Fibroblast of peridontal ligament (primary cell): ENCODE data around the gene PELI3.
"Not testable (repeated sequence)": the region's sequence is repeated elsewhere in the genome, so short reads cannot be mapped to it uniquely, and the experiment has no call there.

Experiments used
- DNase-seq: peaks from one replicate; pipeline ENCODE4 v3.0.0-alpha.2; 2010; ENCODE audit errors: extremely low read depth

PELI3 gene

GRCh38 chr11:66466225-66467033 lies at the start of gene PELI3:
Gene PELI3 (plus strand): TSS chr11:66466905. CDS start chr11:66468129, 1,224 bp downstream.
- peak; percentile 87 for DNase-seq

DNA sequence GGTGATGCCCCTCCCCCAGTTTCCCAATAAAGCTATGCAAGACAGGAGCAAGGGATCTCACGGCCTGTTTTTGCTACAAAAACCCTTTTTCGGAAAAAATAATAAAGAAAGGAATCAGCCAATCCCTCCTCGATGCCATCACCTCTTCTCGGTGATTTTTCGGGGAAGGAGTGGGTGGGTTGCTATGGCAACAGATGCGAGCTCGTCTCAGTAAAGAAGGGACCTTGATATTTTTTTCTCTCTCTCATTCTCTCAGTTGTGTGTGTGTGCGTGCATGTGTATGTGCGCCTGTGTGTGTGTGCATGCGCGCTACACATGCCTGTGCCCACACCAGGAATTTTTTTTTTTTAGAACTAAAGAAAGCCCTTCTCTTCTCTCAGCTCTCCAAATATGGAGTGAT lies 49.7 kb upstream of the PELI3 start:
- DNase-seq, result no peak

- peak; percentile 96 for DNase-seq
Measured at GRCh38 chr11:66418168-66418985, 48.3 kb upstream of the PELI3 start.

DNA sequence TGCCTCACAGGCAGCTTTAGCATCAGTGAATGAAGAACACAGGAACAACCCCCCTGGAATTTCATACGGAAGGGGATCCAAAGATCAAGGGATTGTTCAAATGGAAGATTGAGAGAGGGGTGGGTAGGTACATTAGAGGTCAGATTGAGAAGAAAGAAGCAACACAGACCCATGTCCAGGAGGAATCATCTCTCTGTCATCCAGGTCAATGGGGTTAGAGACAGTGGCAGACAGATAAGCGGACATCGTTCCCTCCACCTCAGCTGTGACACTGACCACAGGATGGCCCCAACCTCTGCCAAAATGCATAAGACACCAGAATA lies 47.8 kb upstream of the PELI3 start:
- no peak for DNase-seq

DNA sequence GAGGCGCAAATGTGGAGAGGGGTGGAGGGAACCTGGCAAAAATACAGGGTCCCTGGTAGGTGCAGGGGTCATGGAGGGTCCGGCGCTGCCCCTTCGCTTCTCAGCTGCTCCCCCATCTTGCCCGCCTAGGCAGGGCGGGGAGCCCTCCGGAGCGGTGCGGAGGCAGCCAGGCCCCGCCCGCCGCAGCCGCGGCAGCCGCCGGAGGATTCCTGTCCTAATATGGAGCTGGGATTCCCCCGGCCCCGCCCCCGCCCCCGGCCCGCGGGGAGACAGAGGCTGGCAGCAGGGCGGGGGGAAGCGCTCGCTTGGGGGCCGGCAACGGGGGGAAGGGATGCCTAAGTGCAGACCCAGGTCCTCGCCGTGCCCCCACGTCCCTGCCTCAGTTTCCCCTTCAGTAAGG lies 46.9 kb upstream of the PELI3 start:
- DNase-seq, result no peak

DNA sequence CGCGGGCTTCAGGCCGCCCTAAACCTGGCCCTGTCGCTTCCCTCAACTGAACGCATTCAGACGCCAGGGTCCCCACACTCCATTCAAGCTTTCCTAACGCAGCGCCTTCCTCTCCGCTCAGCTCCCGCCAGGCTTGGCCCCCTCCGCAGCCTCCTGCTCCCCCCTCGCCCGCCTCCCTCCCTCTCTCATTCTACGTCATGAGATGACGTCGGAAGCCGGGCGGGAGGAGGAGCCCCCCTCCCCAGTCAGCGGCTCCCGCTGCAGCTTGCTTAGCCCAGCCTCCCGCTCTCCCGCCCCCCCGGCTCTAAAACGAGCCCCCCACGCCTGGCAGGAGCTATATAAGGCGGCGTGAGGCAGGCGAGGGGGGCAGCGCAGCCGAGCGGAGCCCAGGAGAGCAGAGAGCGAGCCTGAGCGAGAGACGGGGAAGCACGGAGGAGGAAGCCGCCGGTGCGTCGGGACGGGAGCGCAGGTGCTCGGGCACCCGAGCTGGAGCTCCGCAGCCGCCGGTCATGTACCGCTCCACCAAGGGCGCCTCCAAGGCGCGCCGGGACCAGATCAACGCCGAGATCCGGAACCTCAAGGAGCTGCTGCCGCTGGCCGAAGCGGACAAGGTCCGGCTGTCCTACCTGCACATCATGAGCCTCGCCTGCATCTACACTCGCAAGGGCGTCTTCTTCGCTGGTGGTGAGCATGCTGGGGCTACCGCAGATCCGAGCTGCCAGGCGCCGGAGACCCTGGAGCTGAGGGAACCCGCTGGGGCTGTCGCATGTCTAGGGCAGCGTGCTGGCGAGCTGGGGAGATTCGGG lies 45.8 kb upstream of the PELI3 start, which contains the start of gene NPAS4:
Gene NPAS4, plus strand, starts transcription at position 365 of the 806 bp plus-strand sequence. Its CDS starts 145 bp downstream, at position 510.
- DNase-seq, result no peak

DNA sequence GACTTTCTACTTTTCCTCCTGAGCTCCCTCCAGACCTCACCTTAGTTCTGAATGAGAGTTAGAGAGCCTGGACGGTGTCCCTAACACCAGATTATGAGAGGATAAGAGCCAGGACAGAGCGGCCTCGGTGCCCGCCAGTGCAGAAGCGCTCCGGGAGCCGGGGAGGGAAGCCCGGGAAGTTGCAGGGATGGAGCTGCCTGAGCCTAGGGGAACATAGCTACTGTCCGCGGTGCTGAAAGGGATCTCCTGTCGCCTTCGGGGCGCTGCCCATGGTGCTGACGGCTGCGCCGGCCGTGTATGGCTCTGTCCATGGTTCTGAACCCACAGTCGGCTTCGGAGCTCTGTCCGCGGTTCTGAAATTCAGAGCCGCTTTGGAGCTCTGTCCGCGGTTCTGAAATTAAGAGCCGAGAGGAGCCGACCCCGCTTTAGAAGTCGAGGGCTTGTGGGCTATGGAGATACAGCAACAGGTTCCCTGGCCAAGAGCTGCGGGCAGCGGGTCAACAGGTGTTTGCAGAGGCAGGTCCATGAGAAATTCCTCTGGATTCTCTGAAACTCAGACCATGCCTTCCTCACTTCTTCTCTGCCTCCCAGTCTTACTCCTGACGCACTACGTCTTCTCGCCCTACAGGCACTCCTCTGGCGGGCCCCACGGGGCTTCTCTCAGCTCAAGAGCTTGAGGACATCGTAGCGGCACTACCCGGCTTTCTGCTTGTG lies 45.1 kb upstream of the PELI3 start:
- DNase-seq, result peak; percentile 90

DNA sequence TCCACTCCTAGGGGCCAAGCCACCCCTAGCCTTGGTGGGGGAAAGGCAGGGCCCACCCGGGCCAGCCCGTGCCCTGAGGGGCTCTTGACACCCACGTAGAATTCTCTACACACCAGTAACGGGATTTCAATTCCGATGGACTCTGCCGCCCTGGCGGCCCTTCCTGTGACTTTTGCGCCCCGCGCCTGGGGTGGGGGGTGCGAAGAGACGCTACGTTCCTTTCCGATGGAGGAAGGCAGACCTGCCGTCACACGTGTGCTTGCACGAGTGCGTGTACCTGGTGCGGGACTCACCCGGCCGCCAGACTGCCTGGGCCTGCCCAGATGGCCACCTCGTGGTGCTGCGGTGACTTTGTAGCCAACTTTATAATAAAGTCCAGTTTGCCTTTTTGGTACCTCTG lies 40.4 kb upstream of the PELI3 start:
- DNase-seq, result no peak

DNA sequence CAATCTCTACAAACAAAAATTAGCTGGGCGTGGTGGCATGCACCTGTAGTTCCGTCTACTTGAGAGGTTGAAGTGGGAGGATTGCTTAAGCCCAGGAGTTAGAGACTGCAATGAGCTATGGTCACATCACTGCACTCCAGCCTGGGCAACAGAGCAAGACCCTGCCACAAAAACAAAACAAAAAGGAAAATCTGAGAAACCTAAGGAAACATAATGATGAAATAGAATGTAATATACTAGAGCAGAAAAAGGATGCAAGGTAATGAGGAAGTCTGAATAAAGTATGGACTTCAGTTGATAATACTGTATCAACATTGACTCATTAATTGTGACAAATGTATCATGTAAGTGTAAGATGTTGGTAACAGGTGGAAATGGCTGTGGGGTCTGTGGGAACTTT lies 37.8 kb upstream of the PELI3 start:
- no peak for DNase-seq

DNA sequence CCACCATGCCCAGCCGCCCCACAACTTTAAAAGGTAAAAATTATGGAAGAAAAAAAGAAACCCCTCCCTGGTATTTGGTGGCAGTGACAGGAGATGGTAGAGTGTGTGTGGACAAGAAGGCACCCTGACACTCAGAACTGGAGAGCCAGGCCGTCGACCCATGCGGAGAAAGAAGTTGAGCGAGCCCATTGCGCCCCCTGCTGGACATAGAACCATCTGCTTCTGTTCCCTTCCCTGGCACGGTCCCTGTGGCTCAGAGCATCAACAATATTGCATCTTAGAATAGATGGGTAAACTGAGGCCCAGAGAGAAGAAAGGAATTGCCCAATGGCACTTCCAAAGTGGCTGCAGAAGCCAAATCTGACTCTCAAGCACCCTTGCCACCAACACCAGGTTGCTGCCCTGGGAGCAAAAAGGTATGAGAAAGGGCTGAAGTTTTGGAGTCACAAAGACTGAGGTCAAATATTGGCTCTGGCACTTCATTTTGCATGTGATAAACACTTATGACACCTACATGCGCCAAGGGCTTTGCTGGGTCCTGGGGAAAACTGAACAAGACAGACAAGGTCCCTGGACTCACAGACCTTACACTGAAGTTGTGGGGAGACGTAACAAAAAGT lies 36.6 kb upstream of the PELI3 start:
- DNase-seq, result peak; percentile 77

DNA sequence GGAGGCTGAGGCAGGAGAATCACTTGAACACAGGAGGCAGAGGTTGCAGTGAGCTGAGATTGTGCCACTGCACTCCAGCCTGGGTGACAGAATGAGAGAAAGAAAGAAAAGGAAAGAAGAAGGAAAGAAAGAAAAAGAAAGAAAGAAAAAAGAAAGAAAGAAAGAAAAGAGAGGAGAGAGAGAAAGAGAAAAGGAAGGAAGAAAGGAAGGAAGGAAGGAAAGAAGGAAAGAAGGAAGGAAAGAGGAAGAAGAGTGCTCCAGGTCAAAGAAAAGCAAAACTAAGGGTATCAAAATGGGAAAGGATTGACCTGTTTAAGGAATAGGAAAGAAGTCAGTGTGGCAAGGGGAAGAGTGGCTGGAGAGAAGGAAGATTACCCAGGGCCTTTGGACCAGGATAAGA lies 35.4 kb upstream of the PELI3 start:
- DNase-seq, result not testable (repeated sequence)

DNA sequence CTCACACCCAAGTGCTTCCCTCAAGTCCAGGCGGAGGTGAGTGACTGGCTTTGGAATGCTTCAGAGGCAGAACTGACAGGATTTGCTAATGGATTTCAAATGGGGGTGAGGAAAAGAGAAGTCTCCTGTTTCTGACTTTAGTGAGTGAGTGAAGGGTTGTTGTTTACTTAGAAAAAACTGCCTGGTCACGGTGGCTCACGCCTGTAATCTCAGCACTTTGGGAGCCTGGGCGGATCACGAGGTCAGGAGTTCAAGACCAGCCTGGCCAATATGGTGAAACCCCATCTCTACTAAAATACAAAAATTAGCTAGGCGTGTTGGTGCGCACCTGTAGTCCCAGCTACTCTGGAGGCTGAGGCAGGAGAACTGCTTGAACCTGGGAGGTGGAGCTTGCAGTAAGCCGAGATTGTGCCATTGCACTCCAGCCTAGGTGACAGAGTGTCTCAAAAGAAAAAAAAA lies 34.8 kb upstream of the PELI3 start:
- not testable (repeated sequence) for DNase-seq

DNA sequence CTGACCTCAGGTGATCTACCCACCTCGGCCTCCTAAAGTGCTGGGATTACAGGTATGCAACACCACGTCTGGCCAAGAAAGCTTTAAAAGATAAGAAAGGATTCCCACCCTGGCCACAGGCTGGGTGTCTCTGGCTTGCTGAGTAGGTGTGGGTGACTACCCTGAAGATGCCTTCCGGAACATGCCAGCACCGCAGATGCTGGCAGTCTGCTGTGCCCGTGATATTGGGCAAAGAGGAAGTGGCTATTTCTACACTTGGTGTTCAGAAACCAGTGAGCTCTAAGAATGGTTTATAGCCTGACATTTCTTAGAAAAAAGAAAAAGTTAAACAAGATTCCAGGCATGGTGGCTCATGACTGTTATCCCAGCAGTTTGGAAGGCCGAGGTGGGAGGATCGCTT lies 34.1 kb upstream of the PELI3 start:
- DNase-seq, result no peak

- DNase-seq, result peak; percentile 6
Measured at GRCh38 chr11:66437979-66438503, 28.7 kb upstream of the PELI3 start.

DNA sequence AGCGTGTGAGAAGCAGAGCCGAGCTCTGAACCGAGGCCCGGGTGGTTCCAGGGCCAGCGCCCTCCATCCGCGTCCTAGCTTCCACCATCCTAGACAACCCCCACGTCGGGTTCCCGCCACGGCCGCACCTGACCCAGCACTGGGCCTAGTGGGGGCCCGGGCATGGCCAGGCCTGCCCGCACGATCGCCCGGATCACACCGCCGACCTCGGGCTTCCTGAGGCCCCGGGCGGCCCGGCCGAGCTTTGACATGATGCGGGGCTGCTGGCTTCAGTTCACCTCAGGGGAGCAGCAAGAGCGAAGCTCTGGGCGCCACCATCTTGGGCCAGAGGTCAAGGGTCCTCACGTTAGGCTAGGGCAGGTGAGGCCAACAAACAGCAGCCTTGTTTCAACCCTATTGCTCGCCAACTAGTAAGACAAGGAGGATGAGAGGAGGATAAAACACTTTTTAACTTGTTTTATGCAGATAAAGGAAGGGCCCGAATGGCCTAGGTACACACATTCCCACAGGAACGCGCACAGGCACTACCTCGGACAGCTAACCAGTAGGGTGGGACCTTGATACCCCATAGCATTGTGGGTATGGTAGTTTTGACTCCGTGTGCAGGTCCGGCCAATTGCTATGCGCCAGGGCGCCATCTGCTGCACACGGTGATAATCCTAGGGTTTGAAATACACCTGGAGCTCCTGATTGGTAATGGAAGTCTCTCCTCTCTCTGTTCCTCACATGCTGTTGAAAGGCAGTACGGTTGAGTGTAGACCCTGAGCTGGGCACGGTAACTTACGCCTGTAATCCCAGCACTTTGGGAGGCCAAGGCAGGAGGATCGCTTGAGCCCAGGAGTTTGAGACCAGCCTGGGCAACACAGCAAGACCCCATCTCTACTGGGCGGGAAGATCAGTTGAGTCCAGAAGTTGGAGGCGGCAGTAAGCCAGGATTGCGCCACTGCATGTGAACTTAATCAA lies 27.9 kb upstream of the PELI3 start, which contains the start of gene MRPL11:
Gene MRPL11, minus strand, starts transcription at position 345 of the 963 bp plus-strand sequence. Its CDS starts 94 bp downstream, at position 251.
- DNase-seq, result peak; percentile 92

GRCh38 chr11:66440101-66440939 lies 26.4 kb upstream of the PELI3 start:
- not testable (repeated sequence) for DNase-seq

DNA sequence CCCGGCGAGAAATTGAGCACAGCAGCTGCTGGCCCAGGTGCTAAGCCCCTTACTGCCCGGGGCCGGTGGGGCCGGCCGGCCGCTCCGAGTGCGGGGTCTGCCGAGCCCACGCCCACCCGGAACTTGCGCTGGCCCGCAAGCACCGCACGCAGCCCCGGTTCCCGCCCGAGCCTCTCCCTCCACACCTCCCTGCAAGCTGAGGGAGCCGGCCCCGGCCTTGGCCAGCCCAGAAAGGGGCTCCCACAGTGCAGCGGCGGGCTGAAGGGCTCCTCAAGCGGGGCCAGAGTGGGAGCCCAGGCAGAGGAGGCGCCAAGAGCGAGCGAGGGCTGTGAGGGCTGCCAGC lies 25.8 kb upstream of the PELI3 start:
- not testable (repeated sequence) for DNase-seq

DNA sequence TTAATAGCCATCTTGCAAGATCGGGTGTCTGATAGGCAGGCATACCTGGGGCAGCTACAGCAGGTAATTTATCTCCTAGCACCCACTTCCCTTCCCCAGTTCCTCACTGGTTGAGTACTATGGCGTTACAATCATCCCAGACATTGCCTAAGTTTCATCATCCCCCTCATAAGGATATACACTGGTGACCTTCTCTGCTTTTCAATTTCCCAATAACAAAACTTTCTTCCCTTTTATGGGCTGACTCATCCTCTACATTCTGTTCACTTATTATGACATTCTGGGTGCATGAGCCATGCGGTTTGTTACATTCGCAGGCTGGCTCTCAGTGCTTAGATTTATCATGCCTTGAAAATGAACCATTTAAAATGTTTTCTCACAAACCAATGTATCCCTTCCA lies 23.1 kb upstream of the PELI3 start:
- DNase-seq, result peak; percentile 92
